ENCODE measurements around the gene HYLS1. TPM values are rescaled to one million over a fixed set of nuclear protein-coding genes. Genes with fewer than 3 reads are reported as not detected.

HYLS1 gene
- total RNA-seq, 1 experiment from 2014 or later, result 7.7 TPM

DNA sequence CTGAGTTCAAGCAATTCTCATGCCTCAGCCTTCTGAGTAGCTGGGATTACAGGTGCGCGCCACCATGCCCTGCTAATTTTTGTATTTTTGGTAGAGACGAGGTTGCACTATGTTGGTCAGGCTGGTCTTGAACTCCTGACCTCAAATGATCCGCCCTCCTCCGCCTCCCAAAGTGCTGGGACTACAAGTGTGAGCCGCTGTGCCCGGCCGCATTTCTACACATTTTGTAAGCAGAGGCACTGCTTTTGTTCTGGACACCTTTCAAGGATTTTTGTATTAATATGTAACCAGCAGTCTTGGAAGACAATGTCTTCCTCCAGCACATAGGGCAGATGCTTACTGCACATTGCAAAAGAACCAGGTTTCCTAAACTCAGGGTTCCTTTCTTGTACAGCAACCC is 47.0 kb downstream of the HYLS1 start:
- DNase-seq (ENCODE audit: low read depth), result no peak

DNA sequence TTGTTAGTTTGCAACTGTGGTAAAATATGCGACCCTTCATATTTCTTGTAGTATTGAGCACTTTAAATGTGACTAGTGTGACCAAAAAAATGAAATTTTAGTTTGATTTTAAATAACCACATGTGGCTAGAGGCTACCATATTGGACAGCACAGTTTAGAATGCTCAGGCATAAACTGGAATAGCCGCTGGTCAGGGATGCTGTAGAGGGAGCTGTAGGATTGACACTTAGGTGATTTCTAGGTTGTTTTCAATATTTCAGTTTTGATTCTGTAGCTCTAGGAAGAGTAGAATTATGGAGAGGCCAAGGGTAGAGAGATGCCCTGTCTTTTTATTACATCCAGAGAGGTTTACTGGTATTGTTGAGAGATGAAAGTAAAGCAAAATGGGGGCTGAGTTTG is 47.6 kb downstream of the HYLS1 start:
- DNase-seq (ENCODE audit: low read depth), result no peak

DNA sequence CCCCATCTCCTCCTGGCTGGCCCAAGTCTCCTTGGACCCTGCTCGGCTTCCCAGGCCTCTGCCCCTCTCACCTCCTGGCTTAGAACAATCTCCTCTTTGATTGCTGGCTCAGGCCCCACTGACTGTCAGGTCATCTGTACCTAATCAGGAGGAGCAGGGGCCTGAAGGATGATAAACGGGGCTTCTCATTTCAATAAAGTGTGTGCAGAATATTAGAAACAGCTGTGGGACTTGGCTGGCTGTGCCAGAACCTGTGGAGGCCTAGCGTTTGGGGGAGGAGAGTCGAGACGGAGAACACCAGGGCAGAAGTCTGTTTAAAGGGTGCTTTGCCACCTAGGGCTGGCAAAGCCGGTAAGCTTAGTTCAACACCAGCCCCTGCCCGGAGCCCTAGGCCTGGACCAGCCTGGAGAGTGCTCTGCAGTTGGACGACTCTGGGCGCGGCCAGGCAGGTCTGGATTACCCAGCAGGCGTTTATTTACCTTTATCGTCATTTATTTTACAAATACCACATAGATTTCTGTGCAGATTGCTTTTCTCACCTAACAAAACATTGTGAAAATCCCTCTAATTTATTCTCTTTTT is 48.2 kb downstream of the HYLS1 start:
- no peak for DNase-seq (ENCODE audit: low read depth)

DNA sequence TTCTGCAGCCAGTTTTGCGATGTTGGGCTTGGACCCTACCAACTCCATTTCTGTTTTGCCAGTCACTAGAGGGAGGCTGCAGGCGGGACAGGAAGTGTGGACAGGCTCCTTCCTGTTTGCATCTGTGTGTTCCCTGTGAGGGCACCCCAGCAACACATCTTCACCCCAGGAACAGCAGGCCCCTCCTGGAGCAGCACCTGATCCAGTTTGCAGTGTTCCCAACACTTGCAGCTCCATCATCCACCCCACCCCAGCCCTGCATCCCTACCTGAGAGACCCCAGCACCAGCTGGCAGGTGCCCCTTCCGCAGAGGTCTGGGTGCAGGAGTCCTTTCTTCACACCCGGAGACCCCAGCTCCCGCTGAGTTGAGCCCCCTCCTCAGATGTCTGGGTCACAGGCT is 51.0 kb downstream of the HYLS1 start:
- DNase-seq (ENCODE audit: low read depth), result no peak

DNA sequence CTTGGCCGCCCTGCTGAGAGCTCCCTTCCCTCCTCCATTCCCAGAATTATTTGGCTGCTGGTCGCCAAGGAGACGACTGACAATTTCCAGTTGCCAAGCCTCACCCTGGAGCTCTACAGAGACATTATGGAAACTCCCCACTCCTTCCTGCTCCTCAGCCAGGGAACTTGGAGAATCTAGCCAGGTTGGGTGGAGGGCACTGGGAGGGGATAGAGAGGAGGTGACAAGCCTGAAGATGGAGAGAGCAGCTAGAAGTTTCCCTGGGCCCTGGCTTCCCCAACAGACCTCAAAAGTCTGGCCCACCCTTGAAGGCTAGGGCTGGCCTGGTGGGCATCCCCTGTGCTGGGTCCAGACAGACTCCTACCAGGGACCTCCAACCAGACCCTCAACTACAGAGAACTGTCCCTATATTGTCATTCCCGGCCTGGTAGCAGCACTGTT is 51.6 kb downstream of the HYLS1 start:
- DNase-seq (ENCODE audit: low read depth), result peak; percentile 17

DNA sequence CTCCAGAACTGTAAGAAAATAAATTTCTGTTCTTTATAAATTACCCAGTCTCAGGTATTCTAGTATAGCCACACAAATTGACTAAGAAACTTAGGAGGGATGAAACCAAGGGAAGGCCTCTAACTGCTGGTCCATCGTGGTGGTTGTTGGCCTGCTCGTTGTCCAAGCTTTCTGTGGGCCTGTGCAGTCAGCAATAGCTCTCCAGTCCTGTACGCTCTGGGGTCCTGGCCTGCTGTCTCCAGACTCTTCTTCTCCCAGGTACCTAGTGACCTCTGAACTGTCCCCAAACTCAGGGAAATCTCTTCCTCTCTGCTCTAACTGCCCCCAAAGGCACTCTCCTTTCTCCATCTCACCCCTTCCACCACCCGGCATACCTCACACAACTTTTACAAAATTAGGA is 52.7 kb downstream of the HYLS1 start:
- DNase-seq (ENCODE audit: low read depth), result no peak

DNA sequence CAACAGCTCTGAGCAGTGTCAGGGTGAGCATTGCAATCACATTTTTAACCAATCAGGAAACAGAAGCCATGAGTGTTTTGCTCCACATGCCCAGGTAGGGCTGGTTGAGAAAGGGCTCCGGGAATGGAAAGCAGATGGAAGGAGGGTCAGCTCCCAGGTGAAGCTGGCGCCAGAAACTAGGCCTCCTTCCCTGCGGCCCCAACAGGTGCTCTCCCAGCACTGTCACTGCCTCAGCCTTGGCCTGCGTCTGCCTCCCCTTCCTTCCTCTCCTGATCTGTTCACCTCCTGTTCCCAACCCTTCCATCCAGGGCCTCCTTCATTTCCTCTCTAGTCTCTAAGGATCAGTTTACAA is 53.8 kb downstream of the HYLS1 start:
- no peak for DNase-seq (ENCODE audit: low read depth)

DNA sequence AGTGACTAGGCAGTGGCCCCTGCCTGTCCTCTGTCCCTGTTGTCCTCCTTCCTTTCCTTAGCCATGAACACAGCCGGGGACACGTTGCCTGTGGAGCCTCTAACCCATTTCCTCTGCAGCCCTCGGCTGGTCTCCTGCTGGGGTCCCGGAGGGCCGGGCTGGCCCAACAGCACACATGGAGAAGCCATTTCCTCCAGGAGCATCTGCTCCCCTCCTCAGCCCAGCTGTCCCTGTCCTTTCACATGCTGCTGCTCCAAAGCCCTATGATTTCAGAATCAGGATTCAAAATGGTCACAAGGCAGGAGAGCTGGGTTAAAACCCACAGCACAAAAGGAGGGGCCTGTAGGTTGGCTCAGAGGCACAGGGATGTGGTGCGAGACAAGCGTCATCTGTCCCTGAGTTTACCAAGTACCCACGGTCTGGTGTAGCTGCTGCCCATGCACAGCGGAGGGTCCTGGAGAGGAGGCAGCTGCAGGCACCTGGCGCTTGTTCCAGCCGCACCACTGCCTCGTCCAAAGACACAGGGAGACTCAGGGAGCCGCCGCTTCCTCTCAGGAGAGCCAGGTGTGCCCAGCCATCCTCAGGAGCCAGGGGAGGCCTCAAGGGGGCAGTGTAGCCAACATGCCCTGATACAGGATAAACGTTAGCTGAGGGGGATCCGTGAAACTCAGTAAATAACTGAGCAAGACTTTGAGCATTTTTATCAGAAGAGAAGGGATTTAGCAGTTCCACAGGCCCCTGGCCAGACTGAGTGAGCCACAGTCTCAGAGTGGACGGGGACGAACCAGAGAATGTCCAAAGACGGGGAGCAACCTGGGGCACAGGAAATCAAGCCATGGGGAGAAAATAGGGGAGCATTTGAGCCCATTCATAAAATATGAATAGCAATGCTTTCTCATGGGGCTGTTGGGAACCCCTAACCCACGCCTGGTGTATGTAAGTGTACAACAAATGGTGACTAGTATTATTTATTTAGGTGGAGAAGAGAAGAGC is 54.4 kb downstream of the HYLS1 start:
- peak; percentile 47 for DNase-seq (ENCODE audit: low read depth)

DNA sequence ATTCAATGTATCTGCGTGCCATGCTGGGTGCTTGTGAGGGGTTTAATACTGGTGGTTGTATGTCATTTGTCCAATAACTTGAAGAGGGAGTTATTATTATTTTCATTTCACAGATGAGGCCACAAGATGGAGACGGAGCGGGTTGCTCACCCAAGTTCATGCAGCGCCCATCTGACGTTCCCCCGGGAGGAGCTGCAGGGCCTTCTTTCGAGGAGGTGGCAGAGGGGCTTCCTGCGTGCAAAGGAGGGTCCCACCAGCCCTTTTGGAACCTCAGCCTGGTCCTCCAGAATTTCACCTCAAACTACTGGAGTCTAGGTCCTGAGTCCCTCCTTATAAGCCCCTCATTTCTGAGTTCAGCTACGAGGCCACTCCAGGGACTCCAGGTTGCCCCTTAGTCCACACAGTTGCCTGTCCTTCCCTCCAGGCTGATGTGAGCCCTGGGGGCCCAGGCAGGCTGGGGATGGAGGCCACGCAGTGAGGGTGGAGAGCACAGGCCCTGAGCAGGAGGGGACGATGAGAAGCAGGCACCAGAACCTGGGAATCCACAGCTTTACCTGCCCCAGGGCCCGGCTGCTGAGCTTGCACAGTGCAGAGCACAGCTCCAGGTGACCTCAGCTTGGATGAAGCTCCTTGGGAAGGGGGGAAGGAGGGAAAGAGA is 55.4 kb downstream of the HYLS1 start:
- no peak for DNase-seq (ENCODE audit: low read depth)

DNA sequence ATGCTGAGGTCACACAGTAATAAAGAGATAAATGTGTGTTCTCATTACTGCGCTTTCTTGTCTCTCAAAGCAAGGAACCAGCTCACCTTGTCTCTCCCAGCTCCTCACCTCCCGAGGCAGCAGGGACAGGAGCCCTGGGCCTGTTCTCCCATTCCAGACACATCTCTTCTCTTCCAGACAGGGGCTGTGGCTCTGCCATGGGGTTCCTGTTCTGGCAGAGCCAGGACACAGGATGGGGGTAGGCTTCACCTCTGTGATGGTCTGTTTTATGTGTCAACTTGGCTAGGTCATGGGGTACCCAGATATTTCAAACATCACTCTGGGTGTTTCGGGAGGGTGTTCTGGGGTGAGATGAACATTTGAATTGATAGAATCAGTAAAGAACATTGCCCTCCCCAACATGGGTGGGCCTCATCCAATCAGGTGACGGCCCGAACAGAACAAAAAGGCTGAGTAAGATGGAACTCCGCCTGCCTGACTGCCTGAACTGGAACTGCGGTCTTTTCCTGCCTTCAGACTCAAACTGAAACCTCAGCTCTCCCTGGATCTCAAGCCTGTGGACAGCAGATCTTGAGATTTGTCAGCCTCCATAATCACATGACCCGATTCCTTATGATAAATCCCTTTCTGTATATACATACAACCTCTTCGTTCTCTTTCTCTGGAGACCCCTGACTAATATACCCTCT is 56.3 kb downstream of the HYLS1 start:
- no peak for DNase-seq (ENCODE audit: low read depth)

DNA sequence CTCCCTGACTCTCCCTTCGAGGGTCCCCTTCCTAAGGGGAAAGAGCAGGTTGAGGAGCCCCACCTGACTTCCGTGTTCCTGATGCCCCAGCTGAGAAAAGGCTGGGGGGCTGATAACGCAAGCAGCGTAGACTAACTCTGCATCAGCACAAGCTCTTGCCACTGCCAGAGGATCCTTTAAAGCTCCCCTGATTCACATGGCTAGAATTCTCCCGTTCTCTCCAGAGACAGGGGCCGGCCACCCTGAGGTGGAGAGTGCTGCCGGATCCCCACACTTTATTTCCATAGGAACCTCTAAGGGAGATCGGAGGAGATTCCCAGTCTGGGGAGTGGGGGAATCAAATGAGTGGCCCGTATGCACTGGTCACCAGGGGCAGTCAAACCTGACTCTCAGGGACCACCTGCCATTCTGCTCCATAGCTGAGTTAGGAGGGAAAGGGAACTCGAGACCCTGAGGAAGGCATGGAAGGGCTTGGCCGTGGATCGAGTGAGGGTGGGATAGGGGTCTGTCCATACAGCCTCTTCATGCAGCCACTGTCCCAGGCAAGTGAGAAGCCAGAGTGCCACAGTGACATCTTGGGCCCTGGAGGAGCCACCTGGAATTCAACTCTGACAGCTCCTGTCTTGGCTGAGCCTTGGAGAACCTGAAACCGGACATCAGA is 57.0 kb downstream of the HYLS1 start:
- no peak for DNase-seq (ENCODE audit: low read depth)

DNA sequence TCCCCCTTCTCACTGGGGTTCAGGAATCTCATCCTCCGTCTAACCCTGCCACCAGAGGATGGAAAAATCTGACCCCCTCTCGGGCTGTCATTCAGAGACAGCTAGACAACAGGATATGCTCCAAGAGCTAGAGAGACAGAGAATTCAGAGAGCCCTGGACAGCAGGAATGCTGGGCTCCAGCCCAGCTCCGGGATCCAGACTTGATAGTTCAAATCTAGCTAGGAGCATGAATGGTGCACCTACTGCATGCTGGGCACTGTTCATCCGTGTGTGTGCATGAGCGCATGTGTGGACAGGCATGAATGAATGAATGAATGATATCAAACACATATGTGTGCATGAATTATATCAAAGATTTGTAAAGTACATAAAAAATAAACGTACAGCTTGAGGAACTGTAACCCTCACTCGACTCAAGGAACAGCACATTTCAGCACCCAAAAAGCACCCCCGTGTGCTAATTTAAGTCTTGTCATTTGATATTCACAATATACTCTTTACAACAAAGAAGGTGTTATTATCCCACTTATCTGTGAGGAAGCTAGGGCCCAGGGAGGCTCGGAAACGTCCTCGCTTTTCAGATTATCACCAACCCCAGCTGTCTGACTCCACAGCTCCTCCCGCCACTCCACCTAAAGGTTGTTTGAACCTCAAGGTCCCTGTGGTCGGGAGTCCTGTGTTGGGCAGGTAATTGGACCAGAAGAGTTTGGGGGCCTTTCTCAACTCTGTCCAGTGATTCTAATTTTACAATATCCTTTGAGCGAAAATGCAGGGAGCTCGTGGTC is 57.7 kb downstream of the HYLS1 start:
- no peak for DNase-seq (ENCODE audit: low read depth)

DNA sequence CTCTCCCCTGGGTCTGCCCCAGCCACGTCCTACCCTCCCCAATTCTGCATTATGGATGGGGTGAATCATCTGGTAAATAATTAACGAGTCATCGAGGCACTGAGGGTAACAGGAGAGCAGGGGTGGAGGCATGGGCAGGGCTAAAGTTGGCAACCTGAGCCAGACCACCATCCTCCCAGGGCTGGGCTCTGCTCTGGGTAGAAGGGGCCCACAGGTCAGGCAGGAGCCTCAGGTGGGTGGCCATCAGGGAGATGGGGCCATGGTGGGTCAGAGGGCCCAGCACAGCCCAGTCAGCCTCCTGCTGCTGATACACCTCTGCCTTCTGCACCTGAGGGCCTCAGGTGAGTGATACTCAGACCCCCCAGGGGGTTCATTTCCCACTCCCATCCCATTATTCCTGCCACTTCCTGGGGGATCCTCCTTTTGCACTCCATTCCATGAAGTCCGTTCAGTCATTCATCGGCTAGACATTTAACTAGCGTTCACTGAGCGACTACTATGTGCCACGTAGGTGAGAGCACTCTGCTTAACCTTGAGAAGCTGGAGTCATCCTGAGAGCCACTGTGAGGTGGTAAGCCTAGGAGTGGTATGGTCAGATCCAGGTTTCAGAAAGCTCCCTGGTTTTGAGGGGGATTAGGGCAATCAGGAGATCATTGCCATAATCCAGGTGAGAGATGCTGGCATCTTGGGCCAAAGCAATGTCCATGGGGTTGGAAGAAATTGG is 58.5 kb downstream of the HYLS1 start, which contains the start of gene VSIG10L2:
Gene VSIG10L2, plus strand, starts transcription at position 248 of the 724 bp plus-strand sequence. Its CDS starts 12 bp downstream, at position 260.
- no peak for DNase-seq (ENCODE audit: low read depth)

DNA sequence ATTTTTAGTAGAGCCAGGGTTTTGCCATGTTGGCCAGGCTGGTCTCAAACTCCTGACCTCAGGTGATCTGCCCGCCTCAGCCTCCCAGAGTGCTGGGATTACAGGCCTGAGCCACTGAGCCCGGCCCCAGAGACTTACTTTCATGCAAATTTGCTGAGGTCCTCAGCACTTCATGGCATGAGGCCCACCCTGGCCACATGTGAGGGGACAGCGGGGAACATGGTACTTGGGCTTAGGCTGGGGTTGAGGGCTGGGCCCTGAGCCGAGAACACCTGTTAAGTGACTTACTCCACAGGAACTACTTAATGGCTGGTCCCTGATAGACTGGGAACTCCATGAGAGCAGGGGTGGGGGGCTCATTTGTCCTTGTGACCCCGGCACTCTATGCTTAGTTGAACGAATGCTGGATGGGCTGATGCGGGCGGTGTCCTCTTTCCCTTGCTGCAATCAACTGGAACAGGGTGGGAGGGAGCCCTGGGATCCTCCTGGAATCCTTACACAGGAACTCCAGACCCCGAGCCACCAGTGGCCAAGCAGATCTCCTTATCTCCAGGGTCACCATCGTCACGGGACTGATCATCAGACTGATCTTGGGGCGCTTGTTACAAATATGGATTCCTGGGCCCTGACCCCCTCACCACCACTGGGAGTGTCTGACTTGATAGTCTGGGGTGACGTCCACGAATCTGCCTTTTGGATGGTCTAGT is 59.4 kb downstream of the HYLS1 start:
- DNase-seq (ENCODE audit: low read depth), result no peak

DNA sequence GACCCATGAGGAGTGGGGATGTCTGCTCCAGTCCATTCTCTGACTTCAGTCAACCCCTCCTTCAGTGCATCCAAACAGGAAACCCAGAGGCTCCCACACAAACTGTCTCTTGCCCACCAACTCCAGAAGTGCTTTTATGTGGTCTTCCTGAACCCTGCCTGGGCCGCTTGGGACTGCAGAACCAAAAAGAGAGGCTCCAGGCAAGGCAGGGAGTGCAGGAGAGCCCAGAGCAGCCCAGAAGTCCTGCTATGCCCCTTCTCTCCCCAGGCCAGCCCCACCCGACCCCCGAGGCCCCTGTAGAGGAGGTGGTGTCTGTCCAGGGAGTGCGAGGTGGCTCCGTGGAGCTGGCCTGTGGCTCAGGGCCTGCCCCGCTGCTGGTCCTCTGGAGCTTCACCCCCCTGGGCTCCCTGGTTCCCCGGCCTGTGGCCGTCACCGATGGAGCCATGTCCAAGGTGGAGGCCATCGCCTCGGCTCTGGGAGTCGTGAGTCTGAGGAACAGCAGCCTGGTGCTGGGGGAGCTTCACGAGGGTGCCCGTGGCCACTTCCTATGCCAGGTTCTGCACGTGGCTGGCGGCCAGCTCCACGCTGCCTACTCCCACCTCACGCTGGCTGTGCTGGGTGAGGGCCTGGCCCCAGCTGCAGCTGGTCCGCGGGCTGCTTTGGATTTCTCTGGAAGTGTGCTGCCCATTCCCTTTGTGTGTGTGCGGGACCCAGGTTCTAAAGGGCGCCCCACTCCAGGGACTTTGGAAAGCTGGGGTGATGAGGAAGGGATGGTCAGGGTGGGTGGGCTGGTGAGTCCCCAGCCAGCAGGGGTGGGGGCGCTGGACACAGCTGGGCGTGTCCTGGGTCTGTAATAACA is 60.2 kb downstream of the HYLS1 start:
- no peak for DNase-seq (ENCODE audit: low read depth)

DNA sequence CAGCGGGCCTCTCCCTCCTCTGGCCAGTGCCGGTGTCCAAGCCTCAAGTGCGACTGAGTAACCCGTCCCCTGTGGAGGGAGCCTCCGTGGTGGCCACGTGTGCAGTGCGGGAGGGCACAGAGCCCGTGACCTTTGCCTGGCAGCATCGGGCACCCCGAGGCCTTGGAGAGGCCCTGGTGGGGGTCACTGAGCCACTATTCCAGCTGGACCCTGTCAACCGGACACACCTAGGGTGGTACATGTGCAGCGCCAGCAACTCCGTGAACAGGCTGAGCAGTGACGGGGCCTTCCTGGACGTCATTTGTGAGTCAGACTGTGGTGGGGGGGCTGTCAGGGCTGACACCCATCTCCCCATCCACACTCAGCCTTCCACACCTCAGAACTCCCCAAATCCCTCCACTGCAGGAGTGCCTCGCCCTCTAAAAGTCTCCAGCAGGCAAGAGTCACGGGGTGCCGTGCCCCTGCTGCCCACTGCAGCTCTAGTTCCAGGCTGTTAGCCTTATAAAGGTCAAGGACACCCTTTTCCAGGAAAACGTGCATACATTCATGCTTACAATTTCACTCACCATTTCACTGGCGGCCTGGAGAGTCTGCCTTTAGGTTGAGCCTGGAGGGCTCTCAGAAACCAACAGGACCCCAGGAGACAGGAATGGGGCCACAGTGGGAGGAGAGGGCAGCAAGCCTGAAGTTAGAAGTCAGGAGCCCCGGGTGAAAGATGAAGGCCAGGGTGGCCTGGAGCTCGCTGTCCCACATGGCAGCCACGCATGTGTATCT is 61.0 kb downstream of the HYLS1 start:
- DNase-seq (ENCODE audit: low read depth), result no peak

Data from M059J (cell line).